CD4-positive, alpha-beta T cell treated with Interleukin-2 at 100 ng/mL for 4 hours (primary cell): ENCODE data around the gene RXFP3.

Source experiments
- DNase-seq: peaks from one replicate; pipeline ENCODE4 v3.0.0-alpha.2; 2020; ENCODE audit warnings: low spot score

Gene RXFP3

GRCh38 chr5:33981408-33982162 is 45.4 kb downstream of the RXFP3 start:
- no peak for DNase-seq

- no peak for DNase-seq
Measured at GRCh38 chr5:33984178-33984577, 48.0 kb downstream of the RXFP3 start.

DNA sequence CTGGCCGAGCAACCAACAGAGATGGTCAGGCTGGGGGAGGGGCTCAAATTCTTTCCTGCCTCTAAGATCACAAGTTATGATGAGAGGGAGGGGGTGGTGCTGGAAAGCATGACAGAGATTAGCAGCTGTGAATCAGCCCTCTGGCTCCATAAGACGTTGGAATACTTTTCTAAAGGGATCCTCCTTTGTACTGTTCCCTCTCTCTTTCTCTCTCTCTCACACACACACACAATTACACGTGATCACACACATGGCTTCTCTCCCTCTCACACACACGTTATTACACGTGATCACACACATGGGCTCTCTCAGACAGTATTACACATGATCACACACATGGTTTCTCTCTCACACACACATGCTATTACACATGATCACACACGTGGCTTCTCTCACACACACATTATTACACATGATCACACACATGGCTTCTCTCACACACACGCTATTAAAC is 48.5 kb downstream of the RXFP3 start, which contains the start of gene SLC45A2:
Gene SLC45A2 (minus strand): TSS at position 23 of the 454 bp plus-strand sequence. CDS start 110 bp downstream, outside the sequence.
- no peak for DNase-seq

DNA sequence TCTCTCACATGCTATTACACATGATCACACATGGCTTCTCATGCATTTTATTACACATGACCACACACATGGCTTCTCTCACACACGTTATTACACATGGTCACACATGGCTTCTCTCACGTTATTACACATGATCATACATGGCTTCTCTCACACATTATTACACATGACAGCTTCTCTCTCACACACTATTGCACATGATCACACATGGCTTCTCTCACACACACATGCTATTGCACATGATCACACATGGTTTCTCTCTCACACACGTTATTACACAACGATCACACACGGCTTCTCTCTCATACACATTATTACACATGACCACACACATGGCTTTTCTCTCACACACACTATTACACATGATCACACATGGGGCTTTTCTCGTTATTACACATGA is 49.3 kb downstream of the RXFP3 start:
- no peak for DNase-seq
